HepG2 (cell line): ENCODE measurements around the gene WIPF2. TPM values are rescaled to one million over a fixed set of nuclear protein-coding genes. Genes with fewer than 3 reads are reported as not detected.

Experiments
- ARHGAP35 ChIP-seq: sonication (generic); formaldehyde crosslinking; IDR thresholded peaks from 2 replicates; pipeline ENCODE4 v1.9.0; 2022; ENCODE audit warnings: mild to moderate bottlenecking, inconsistent platforms, moderate library complexity, missing genetic modification reagents, borderline replicate concordance
- ATF1 ChIP-seq: IDR thresholded peaks from 2 replicates; pipeline ENCODE4 v1.6.1; 2016; ENCODE audit warnings: mild to moderate bottlenecking, control low read depth
- CENPBD1 ChIP-seq: sonication (generic); formaldehyde crosslinking; IDR thresholded peaks from 2 replicates; pipeline ENCODE4 v1.8.0; 2022; ENCODE audit warnings: missing genetic modification reagents, low read depth, mild to moderate bottlenecking, borderline replicate concordance
- JUND ChIP-seq: sonication (generic); formaldehyde crosslinking; IDR thresholded peaks from 2 replicates; pipeline ENCODE4 v1.8.0; 2022; ENCODE audit warnings: mild to moderate bottlenecking, missing genetic modification reagents
- KDM1A ChIP-seq: IDR thresholded peaks from 2 replicates; pipeline ENCODE4 v1.6.1; 2016; ENCODE audit warnings: missing compliant biosample characterization
- PRDM4 ChIP-seq: sonication (generic); formaldehyde crosslinking; IDR thresholded peaks from 2 replicates; pipeline ENCODE4 v1.9.0; 2021; ENCODE audit warnings: missing genetic modification reagents, borderline replicate concordance
- RFX5 ChIP-seq: IDR thresholded peaks from 2 replicates; pipeline ENCODE4 v1.6.1; 2011; ENCODE audit warnings: low read depth, low read length, improper control_type of control experiment
- RXRA ChIP-seq: sonication (generic); formaldehyde crosslinking; IDR thresholded peaks from 2 replicates; pipeline ENCODE4 v1.5.1; 2020; ENCODE audit warnings: missing genetic modification reagents
- SRY ChIP-seq: sonication (generic); formaldehyde crosslinking; IDR thresholded peaks from 2 replicates; pipeline ENCODE4 v1.8.0; 2022; ENCODE audit warnings: mild to moderate bottlenecking, missing genetic modification reagents
- ZBTB46 ChIP-seq: sonication (generic); formaldehyde crosslinking; IDR thresholded peaks from 2 replicates; pipeline ENCODE4 v1.4.0; 2020; ENCODE audit warnings: mild to moderate bottlenecking, missing genetic modification reagents, borderline replicate concordance
- ZIK1 ChIP-seq: sonication (generic); formaldehyde crosslinking; IDR thresholded peaks from 2 replicates; pipeline ENCODE4 v1.5.0; 2020; ENCODE audit warnings: mild to moderate bottlenecking, low read depth, missing genetic modification reagents, borderline replicate concordance
- ZNF143 ChIP-seq: sonication (generic); formaldehyde crosslinking; IDR thresholded peaks from 2 replicates; pipeline ENCODE4 v1.4.0; 2020; ENCODE audit warnings: missing genetic modification reagents
- ZNF207 ChIP-seq: fragments of 450-650 bp; IDR thresholded peaks from 2 replicates; pipeline ENCODE4 v1.6.1; 2016; ENCODE audit warnings: antibody characterized with exemption, borderline replicate concordance
- ZNF331 ChIP-seq: sonication (generic); formaldehyde crosslinking; IDR thresholded peaks from 2 replicates; pipeline ENCODE4 v1.4.0; 2020; ENCODE audit warnings: missing genetic modification reagents
- ZNF354B ChIP-seq: sonication (generic); formaldehyde crosslinking; IDR thresholded peaks from 2 replicates; pipeline ENCODE4 v1.8.0; 2022; ENCODE audit warnings: mild to moderate bottlenecking, missing genetic modification reagents
- ZNF557 ChIP-seq: sonication (generic); formaldehyde crosslinking; IDR thresholded peaks from 2 replicates; pipeline ENCODE4 v1.4.0; 2020; ENCODE audit warnings: missing genetic modification reagents
- ZNF704 ChIP-seq: sonication (generic); formaldehyde crosslinking; IDR thresholded peaks from 2 replicates; pipeline ENCODE4 v1.8.1; 2023; ENCODE audit warnings: mild to moderate bottlenecking, inconsistent platforms, moderate library complexity, missing genetic modification reagents, borderline replicate concordance
- ZNF737 ChIP-seq: sonication (generic); formaldehyde crosslinking; IDR thresholded peaks from 2 replicates; pipeline ENCODE4 v1.5.0; 2020; ENCODE audit warnings: missing genetic modification reagents, mild to moderate bottlenecking, borderline replicate concordance
- ZNF800 ChIP-seq: sonication (generic); formaldehyde crosslinking; IDR thresholded peaks from 2 replicates; pipeline ENCODE4 v1.4.0; 2020; ENCODE audit warnings: missing genetic modification reagents
- ZNF878 ChIP-seq: sonication (generic); formaldehyde crosslinking; IDR thresholded peaks from 2 replicates; pipeline ENCODE4 v1.8.1; 2023; ENCODE audit warnings: mild to moderate bottlenecking, missing genetic modification reagents, moderate library complexity
- polyA plus RNA-seq, 8 experiments: library from polyadenylated mRNA; depleted of rRNA in 3 of 8; stranded (reverse) in 7 of 8; unstranded in 1 of 8; fragments of >200 nt; fragmentation: Illumina TruSeq in 4 of 8; extraction: Trizol in 4 of 8; gene quantifications; 2 replicates each; pipeline versions ENCODE4 v1.2.1 to v1.2.3, GENCODE V29; 2011 to 2016; ENCODE audit warnings: low read depth in 4 of 8, missing spikeins in 1 of 8, mixed read lengths in 1 of 8; ENCODE audit not compliant: insufficient read depth in 1 of 8
- total RNA-seq, 5 experiments: library from RNA; depleted of rRNA; stranded (reverse); fragments of >200 nt; fragmentation: Illumina TruSeq; extraction: Trizol; gene quantifications; 2 replicates each; pipeline ENCODE4 v1.2.3, GENCODE V29; 2016; ENCODE audit warnings: low read depth in 1 of 5

Gene WIPF2
- total and polyA plus RNA-seq, 2 of the 13 experiments (the other 11 are each of a cell fraction or from before 2014, with no cell fraction given): 7.2 to 10.8 TPM

GRCh38 chr17:40218740-40219593, at the start of gene WIPF2 (continued):
- TF ChIP-seq ZNF800 (CRISPR knock-in tag) (no peak), KDM1A (CRISPR knock-in tag) (no peak), CENPBD1 (CRISPR knock-in tag) (no peak), ATF1 (CRISPR knock-in tag) (peak; percentile 67; the same call in 1 of the 2 replicates), ZNF878 (CRISPR knock-in tag) (peak; percentile 29; the same call in 1 of the 2 replicates), ZNF143 (CRISPR knock-in tag) (peak; percentile 82), ZIK1 (no peak), RFX5 (peak; percentile 85), SRY (CRISPR knock-in tag) (no peak; the same call in 1 of the 2 replicates), ZNF737 (CRISPR knock-in tag) (no peak), RXRA (CRISPR knock-in tag) (no peak; the same call in 1 of the 2 replicates), JUND (CRISPR knock-in tag) (no peak), PRDM4 (CRISPR knock-in tag) (0 out of 2 replicates have a peak, but pooled peaks have one; percentile 51), ZNF207 (no peak), ZNF704 (CRISPR knock-in tag) (0 out of 2 replicates have a peak, but pooled peaks have one; percentile 65), ARHGAP35 (peak; percentile 48; the same call in 1 of the 2 replicates), ZNF354B (CRISPR knock-in tag) (no peak), ZNF331 (peak; percentile 76; the same call in 1 of the 2 replicates), ZBTB46 (CRISPR knock-in tag) (peak; percentile 84; the same call in 1 of the 2 replicates), ZNF557 (no peak)
